Mesendoderm (in vitro differentiated cells): ENCODE measurements around the gene KLHL40.

ENCODE experiments used
- DNase-seq: peaks from one replicate; pipeline ENCODE4 v3.0.0; 2013
- H2AK5ac ChIP-seq: 2 replicates; pipeline ENCODE4 v1.6.1; 2013; ENCODE audit warnings: low read length, inconsistent platforms
- H2BK120ac ChIP-seq: 2 replicates; pipeline ENCODE4 v1.6.1; 2013; ENCODE audit warnings: low read depth, mild to moderate bottlenecking, low read length, moderate library complexity, mixed read lengths
- H2BK15ac ChIP-seq: replicated peaks from 2 replicates; pipeline ENCODE4 v1.6.1; 2013; ENCODE audit warnings: low read depth, mild to moderate bottlenecking, moderate library complexity
- H2BK5ac ChIP-seq: 2 replicates; pipeline ENCODE4 v1.6.1; 2013; ENCODE audit warnings: low read length, inconsistent platforms
- H3K18ac ChIP-seq: 2 replicates; pipeline ENCODE4 v1.6.1; 2013; ENCODE audit warnings: mild to moderate bottlenecking, low read length, mixed read lengths
- H3K23ac ChIP-seq: one replicate; pipeline ENCODE4 v1.6.1; 2013; ENCODE audit warnings: low read length
- H3K27ac ChIP-seq: 2 replicates; pipeline ENCODE4 v1.5.1; 2013; ENCODE audit warnings: low read depth, mild to moderate bottlenecking, inconsistent platforms, low read length, moderate library complexity
- H3K27me3 ChIP-seq: 2 replicates; pipeline ENCODE4 v1.6.1; 2013; ENCODE audit warnings: low read length, control low read depth, mild to moderate bottlenecking, inconsistent platforms; ENCODE audit not compliant: insufficient read depth, poor library complexity
- H3K36me3 ChIP-seq: 2 replicates; pipeline ENCODE4 v1.6.1; 2013; ENCODE audit warnings: low read length, inconsistent platforms; ENCODE audit not compliant: control insufficient read depth, insufficient read depth
- H3K4ac ChIP-seq: one replicate; pipeline ENCODE4 v1.6.1; 2013; ENCODE audit warnings: low read depth, mild to moderate bottlenecking, low read length, moderate library complexity
- H3K4me1 ChIP-seq: 2 replicates; pipeline ENCODE4 v1.6.1; 2013; ENCODE audit warnings: low read depth, low read length, inconsistent platforms; ENCODE audit not compliant: control insufficient read depth
- H3K4me2 ChIP-seq: 2 replicates; pipeline ENCODE4 v1.6.1; 2013; ENCODE audit warnings: low read length
- H3K4me3 ChIP-seq: 2 replicates; pipeline ENCODE4 v1.5.1; 2013; ENCODE audit warnings: mild to moderate bottlenecking, low read length
- H3K56ac ChIP-seq: one replicate; pipeline ENCODE4 v1.6.1; 2013; ENCODE audit warnings: low read length
- H3K79me1 ChIP-seq: 2 replicates; pipeline ENCODE4 v1.6.1; 2013; ENCODE audit warnings: low read length, inconsistent platforms
- H3K79me2 ChIP-seq: 2 replicates; pipeline ENCODE4 v1.6.1; 2013; ENCODE audit warnings: mild to moderate bottlenecking, low read length; ENCODE audit not compliant: control insufficient read depth, insufficient read depth
- H3K9ac ChIP-seq: 2 replicates; pipeline ENCODE4 v1.6.1; 2013; ENCODE audit warnings: low read length, inconsistent platforms
- H4K5ac ChIP-seq: one replicate; pipeline ENCODE4 v1.6.1; 2013; ENCODE audit warnings: low read length
- H4K8ac ChIP-seq: one replicate; pipeline ENCODE4 v1.6.1; 2013; ENCODE audit warnings: low read depth, mild to moderate bottlenecking, control low read depth, low read length, moderate library complexity
- WGBS: extraction: QIAGEN DNeasy Blood & Tissue Kit; methylation state at CpG from one replicate; pipeline ENCODE4 v1.1.7; 2013; ENCODE audit warnings: low lambda C conversion rate, missing lambda C conversion rate; ENCODE audit not compliant: insufficient coverage; ENCODE audit errors: extremely low coverage; 5-methylcytosine and 5-hydroxymethylcytosine counted together

The KLHL40 gene

DNA sequence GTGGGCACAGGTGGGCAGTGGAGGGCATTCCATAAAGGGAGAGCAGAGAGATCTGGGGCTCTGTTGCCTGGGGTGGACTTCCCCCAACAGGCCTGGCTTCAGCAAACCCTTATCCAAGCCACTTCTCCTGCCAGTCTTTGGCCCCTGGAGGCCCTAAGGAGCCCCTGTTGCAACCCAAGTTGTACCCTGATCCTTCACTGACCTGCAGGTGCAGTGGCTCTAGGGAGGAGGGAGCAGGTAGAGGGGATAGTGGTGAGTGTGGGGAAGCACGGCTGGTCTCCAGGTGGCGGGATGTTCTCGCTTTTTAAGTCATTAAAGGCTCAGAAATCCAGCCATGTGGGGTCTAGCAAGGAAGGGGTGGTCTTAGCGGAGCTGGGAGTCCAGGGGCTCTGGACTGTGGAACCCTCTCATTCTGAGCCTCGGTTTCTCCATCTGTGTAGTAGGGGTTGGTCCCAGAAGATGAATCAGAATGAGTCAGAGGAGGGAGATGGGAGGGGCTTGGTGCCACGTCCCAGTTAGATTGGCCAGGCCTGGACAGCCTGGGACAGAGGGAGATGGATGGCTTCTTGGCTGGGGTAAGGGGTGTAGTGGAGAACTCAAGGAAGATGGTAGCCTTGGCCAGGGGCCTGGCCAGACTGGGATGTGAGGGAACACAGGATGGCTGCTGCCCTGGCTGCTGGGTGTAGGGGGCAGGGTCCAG is 29.2 kb upstream of the KLHL40 start:
- no CpG with 5 or more reads among the region's 6 CpGs for WGBS
- Histone ChIP-seq H3K4ac (no peak overlapping the region), H3K18ac (no peak overlapping the region), H3K36me3 (no peaks in the 10 kb centered on the region), H3K79me1 (peaks cover 2% of the 10 kb centered on the region), H4K5ac (no peak overlapping the region), H3K56ac (no peak overlapping the region), H2AK5ac (no peak overlapping the region), H4K8ac (no peak overlapping the region), H2BK120ac (no peak overlapping the region), H3K27ac (no peak overlapping the region), H3K4me3 (no peak overlapping the region), H3K4me1 (peaks cover 18% of the 10 kb centered on the region), H3K4me2 (no peak overlapping the region), H3K79me2 (no peaks in the 10 kb centered on the region), H2BK15ac (no peak overlapping the region), H3K27me3 (no peaks in the 10 kb centered on the region), H3K9ac (no peak overlapping the region), H2BK5ac (no peak overlapping the region), H3K23ac (no peak overlapping the region)
- peak; percentile 48 for DNase-seq

DNA sequence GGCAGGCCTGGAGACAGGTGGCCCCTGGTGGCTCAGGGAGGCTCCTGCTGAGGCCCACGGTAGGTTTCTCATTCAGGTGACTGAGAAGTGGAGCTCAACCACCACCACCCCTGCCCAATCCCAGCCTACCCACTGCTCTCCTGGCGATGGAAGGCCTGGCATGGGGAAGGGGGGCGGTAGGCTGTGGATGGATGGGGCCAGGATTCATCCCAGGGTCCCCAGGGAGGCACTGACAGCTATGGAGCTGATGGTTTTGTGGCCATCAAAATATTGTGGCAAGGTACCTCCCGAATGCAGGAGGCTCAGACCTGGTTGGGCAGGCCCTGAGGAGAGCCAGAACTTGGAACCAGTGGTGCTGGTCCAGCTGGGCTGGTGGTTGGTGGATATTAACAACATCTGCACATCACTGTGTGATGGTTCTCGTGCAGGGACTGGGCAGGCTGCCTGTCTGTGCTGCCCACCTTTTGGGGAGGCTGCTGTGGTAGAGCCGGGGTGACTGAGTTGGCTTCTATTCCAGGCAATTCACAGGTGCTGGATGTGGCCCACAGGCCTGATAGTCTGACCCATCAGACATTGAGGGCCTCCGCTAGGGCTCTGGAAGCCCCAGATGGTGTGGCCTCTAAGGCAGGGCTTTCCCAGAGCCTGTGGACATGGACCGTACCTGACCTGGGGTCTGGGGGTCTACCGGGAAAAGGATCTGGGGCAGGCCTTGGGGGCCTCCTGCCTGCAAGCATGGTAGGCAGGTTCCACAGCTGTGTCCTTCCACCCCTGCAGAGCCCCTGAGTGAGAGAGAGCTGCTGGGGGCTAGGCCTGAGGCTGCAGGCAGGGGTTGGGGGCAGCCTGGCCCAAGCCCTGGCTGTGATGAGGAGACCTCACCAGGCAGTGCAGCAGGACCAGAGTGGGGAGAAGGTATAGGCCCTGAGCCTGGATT is 28.4 kb upstream of the KLHL40 start:
- Histone ChIP-seq H3K79me2 (no peaks in the 10 kb centered on the region), H4K8ac (no peak overlapping the region), H3K4me1 (peaks cover 10% of the 10 kb centered on the region), H3K56ac (no peak overlapping the region), H2BK15ac (no peak overlapping the region), H3K79me1 (peaks cover 2% of the 10 kb centered on the region), H3K9ac (no peak overlapping the region), H3K36me3 (no peaks in the 10 kb centered on the region), H4K5ac (no peak overlapping the region), H3K18ac (no peak overlapping the region), H3K23ac (no peak overlapping the region), H3K27ac (no peak overlapping the region), H3K4me2 (no peak overlapping the region), H3K4me3 (no peak overlapping the region), H2BK120ac (no peak overlapping the region), H2AK5ac (no peak overlapping the region), H3K27me3 (no peaks in the 10 kb centered on the region), H2BK5ac (no peak overlapping the region), H3K4ac (no peak overlapping the region)
- no CpG with 5 or more reads among the region's 9 CpGs for WGBS
- no peak for DNase-seq

DNA sequence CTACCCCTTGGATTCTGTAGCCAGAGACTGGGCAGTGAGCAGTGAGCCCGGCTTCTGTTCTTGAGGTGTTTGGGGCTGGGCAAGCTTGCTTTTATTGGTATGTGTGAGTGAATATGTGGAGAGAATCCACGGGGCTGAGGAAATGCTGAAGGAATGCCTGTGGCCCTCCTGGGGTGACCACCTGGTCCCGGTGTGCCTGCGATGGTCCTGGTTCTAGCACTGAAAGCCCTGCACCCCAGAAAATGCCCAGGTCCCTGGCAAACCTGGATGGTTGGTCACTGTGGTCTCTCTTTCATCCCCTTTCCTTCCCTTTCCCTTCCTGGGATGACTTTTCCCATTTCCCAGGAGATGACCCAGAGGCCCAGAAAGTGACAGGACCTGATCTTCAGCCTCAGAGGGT is 27.7 kb upstream of the KLHL40 start:
- no peaks in the 10 kb centered on the region for H3K36me3 ChIP-seq
- no peak overlapping the region for H2BK15ac ChIP-seq
- H3K18ac ChIP-seq: no peak overlapping the region
- H3K27me3 ChIP-seq: no peaks in the 10 kb centered on the region
- H3K4me3 ChIP-seq: no peak overlapping the region
- H3K23ac ChIP-seq: no peak overlapping the region
- no peak overlapping the region for H2AK5ac ChIP-seq
- H3K4me2 ChIP-seq: no peak overlapping the region
- no peak overlapping the region for H4K5ac ChIP-seq
- H3K9ac ChIP-seq: no peak overlapping the region
- no peak overlapping the region for H3K27ac ChIP-seq
- no peak overlapping the region for H2BK120ac ChIP-seq
- H3K79me2 ChIP-seq: no peaks in the 10 kb centered on the region
- H3K56ac ChIP-seq: no peak overlapping the region
- no CpG with 5 or more reads among the region's 4 CpGs for WGBS
- H3K4me1 ChIP-seq: peaks cover 5% of the 10 kb centered on the region
- H4K8ac ChIP-seq: no peak overlapping the region
- no peak overlapping the region for H2BK5ac ChIP-seq
- H3K79me1 ChIP-seq: peaks cover 2% of the 10 kb centered on the region
- no peak for DNase-seq
- no peak overlapping the region for H3K4ac ChIP-seq

DNA sequence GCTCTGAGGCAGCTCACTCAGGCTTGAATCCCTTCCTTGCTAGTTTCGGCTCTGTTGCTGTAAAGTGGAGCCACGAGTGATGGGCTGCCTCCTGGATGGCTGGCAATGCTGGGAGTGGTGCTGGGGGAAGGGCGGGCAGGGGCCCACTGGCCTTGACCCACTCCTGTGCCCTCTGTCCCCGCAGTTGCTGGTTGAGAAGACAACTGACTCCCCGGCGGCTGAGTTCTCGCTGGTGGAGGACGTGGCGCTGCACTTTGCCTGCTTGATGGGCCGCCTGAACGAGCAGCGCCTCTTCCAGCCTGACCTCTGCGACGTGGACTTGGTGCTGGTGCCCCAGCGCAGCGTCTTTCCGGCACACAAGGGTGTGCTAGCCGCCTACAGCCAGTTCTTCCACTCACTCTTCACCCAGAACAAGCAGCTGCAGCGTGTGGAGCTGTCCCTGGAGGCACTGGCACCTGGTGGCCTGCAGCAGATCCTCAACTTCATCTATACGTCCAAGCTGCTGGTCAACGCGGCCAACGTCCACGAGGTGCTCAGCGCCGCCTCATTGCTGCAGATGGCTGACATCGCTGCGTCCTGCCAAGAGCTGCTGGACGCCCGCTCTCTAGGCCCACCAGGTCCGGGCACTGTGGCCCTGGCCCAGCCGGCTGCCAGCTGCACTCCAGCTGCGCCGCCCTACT is 27.1 kb upstream of the KLHL40 start:
- Histone ChIP-seq H3K4me1 (peaks cover 2% of the 10 kb centered on the region), H3K4ac (no peak overlapping the region), H3K36me3 (no peaks in the 10 kb centered on the region), H3K9ac (no peak overlapping the region), H3K18ac (no peak overlapping the region), H3K79me2 (no peaks in the 10 kb centered on the region), H4K5ac (no peak overlapping the region), H3K27me3 (no peaks in the 10 kb centered on the region), H2BK120ac (no peak overlapping the region), H3K56ac (no peak overlapping the region), H3K79me1 (peaks cover under 1% of the 10 kb centered on the region), H3K4me2 (no peak overlapping the region), H2BK5ac (no peak overlapping the region), H3K4me3 (no peak overlapping the region), H3K27ac (no peak overlapping the region), H3K23ac (no peak overlapping the region), H2BK15ac (no peak overlapping the region), H4K8ac (no peak overlapping the region), H2AK5ac (no peak overlapping the region)
- no peak for DNase-seq
- WGBS: no CpG with 5 or more reads among the region's 34 CpGs

DNA sequence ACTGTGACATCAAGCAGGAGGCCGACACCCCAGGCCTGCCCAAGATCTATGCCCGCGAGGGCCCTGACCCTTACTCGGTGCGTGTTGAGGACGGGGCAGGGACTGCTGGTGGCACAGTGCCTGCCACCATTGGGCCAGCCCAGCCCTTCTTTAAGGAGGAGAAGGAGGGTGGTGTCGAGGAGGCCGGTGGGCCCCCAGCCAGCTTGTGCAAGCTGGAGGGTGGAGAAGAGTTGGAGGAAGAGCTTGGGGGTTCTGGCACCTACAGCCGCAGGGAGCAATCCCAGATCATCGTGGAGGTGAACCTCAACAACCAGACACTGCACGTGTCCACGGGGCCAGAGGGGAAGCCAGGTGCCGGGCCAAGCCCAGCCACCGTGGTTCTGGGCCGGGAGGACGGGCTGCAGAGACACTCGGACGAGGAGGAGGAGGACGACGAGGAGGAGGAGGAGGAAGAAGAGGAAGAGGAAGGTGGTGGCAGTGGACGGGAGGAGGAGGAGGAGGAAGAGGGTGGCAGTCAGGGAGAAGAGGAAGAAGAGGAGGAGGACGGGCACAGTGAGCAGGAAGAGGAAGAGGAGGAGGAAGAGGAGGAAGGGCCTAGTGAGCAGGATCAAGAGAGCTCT is 26.5 kb upstream of the KLHL40 start:
- no peaks in the 10 kb centered on the region for H3K79me2 ChIP-seq
- H3K4me1 ChIP-seq: no peaks in the 10 kb centered on the region
- no peaks in the 10 kb centered on the region for H3K27me3 ChIP-seq
- H3K36me3 ChIP-seq: no peaks in the 10 kb centered on the region
- no peak overlapping the region for H3K4me2 ChIP-seq
- no peak overlapping the region for H2AK5ac ChIP-seq
- no peak overlapping the region for H2BK15ac ChIP-seq
- no peak overlapping the region for H3K4ac ChIP-seq
- DNase-seq: no peak
- H4K8ac ChIP-seq: no peak overlapping the region
- no peak overlapping the region for H3K27ac ChIP-seq
- H3K18ac ChIP-seq: no peak overlapping the region
- no peak overlapping the region for H3K9ac ChIP-seq
- H2BK5ac ChIP-seq: no peak overlapping the region
- no peak overlapping the region for H3K23ac ChIP-seq
- no peak overlapping the region for H3K56ac ChIP-seq
- H3K4me3 ChIP-seq: no peak overlapping the region
- WGBS: no CpG with 5 or more reads among the region's 22 CpGs
- H4K5ac ChIP-seq: no peak overlapping the region
- H2BK120ac ChIP-seq: no peak overlapping the region
- no peaks in the 10 kb centered on the region for H3K79me1 ChIP-seq
